Peyer's patch (tissue), 4 donors: ENCODE data around the gene RNF126. TPM values are rescaled to one million over a fixed set of nuclear protein-coding genes. Genes with fewer than 3 reads are reported as not detected.

Source experiments
- DNase-seq, 3 donors: peaks; one replicate each; pipeline ENCODE4 v3.0.0-alpha.2; 2017 to 2019
- H3K27ac ChIP-seq, 4 donors: fragments of 200-600 bp; sonication (generic); one replicate each; pipeline ENCODE4 v1.5.1; 2016 to 2019
- H3K27me3 ChIP-seq, 2 donors: fragments of 200-600 bp; sonication (generic); one replicate each; pipeline ENCODE4 v1.5.1; 2019
- H3K36me3 ChIP-seq, 3 donors: fragments of 200-600 bp; sonication (generic); one replicate each; pipeline ENCODE4 v1.5.1; 2016 to 2019
- H3K4me1 ChIP-seq, 4 donors: fragments of 200-600 bp; sonication (generic); one replicate each; pipeline ENCODE4 v1.5.1; 2016 to 2019
- H3K4me3 ChIP-seq, 4 donors: fragments of 200-600 bp; sonication (generic); 1 replicate in 3 of 4; 2 replicates in 1 of 4; pipeline ENCODE4 v1.5.1; 2016 to 2019; ENCODE audit warnings: mild to moderate bottlenecking in 1 of 4
- H3K9me3 ChIP-seq, 4 donors: fragments of 200-600 bp; sonication (generic); one replicate each; pipeline ENCODE4 v1.5.1; 2016 to 2019; ENCODE audit warnings: mild to moderate bottlenecking in 1 of 4
- CTCF ChIP-seq, 6 experiments: fragments of 450-650 bp in 4 of 6; fragments of 200-600 bp in 2 of 6; sonication (generic) in 1 of 6; IDR thresholded peaks; one replicate each; pipeline ENCODE4 v1.5.1; 2017 to 2019; ENCODE audit warnings: antibody characterized with exemption in 6 of 6, mild to moderate bottlenecking in 3 of 6, moderate library complexity in 1 of 6
- POLR2A ChIP-seq, 2 donors: fragments of 450-650 bp; IDR thresholded peaks; one replicate each; pipeline ENCODE4 v1.5.1; 2017; ENCODE audit warnings: antibody characterized with exemption in 2 of 2, mild to moderate bottlenecking in 2 of 2, moderate library complexity in 2 of 2
- total RNA-seq, 4 donors: library from RNA; depleted of rRNA; stranded (reverse); fragments of >200 nt; gene quantifications; one replicate each; pipeline ENCODE4 v1.1.0, GENCODE V29; 2016

RNF126 gene
- total RNA-seq, 4 donors from 2014 or later, result 83.3 to 119 (median 115) TPM

GRCh38 chr19:664913-665443 lies 2.0 kb upstream of the RNF126 start:
- H3K4me3 ChIP-seq, result peak overlapping the region in 2 of 4 donors; percentile 21 to 29

GRCh38 chr19:663682-664117 lies 686 bp upstream of the RNF126 start:
- no peak for DNase-seq
- Histone ChIP-seq H3K27me3 (no peaks in the 10 kb centered on the region), H3K27ac (peak overlapping the region; percentile 87 to 98 (median 96)), H3K4me1 (peaks cover 4 to 50% (median 28%) of the 10 kb centered on the region in 4 donors), H3K36me3 (peaks cover 0 to 2% (median 0%) of the 10 kb centered on the region in 3 donors), H3K9me3 (no peaks in the 10 kb centered on the region), H3K4me3 (peak overlapping the region; percentile 96 to 100 (median 98))
- TF ChIP-seq CTCF (IDR thresholded peaks at IDR 0.05) (no peak), POLR2A (IDR thresholded peaks at IDR 0.05) (no peak)

More at GRCh38 chr19:664913-665443, 2.0 kb upstream of the RNF126 start:
- TF ChIP-seq POLR2A (IDR thresholded peaks at IDR 0.05), result no peak
- peak; percentile 87 to 96 (median 92) for TF ChIP-seq CTCF (IDR thresholded peaks at IDR 0.05)
- Histone ChIP-seq H3K27me3 (no peaks in the 10 kb centered on the region), H3K36me3 (no peaks in the 10 kb centered on the region), H3K9me3 (peaks cover 0 to 3% (median 0%) of the 10 kb centered on the region in 4 donors), H3K4me1 (peaks cover 4 to 38% (median 20%) of the 10 kb centered on the region in 4 donors), H3K27ac (peak overlapping the region in 1 of 4 donors; percentile 38)
- peak; percentile 67 to 89 (median 86) for DNase-seq

GRCh38 chr19:662207-662961 lies 630 bp downstream of the RNF126 start:
- H3K36me3 ChIP-seq, result peaks cover 0 to 7% (median 0%) of the 10 kb centered on the region in 3 donors

GRCh38 chr19:661427-662196 lies 1.4 kb downstream of the RNF126 start:
- H3K4me1 ChIP-seq, result peaks cover 4 to 68% (median 43%) of the 10 kb centered on the region in 4 donors
- no peaks in the 10 kb centered on the region for H3K27me3 ChIP-seq
- H3K27ac ChIP-seq, result peak overlapping the region; percentile 94 to 99 (median 98)
- peaks cover 0 to 7% (median 0%) of the 10 kb centered on the region in 3 donors for H3K36me3 ChIP-seq
- DNase-seq, result peak; percentile 73 to 85 (median 79)
- TF ChIP-seq CTCF (IDR thresholded peaks at IDR 0.05), result no peak
- TF ChIP-seq POLR2A (IDR thresholded peaks at IDR 0.05), result no peak
- no peaks in the 10 kb centered on the region for H3K9me3 ChIP-seq
- H3K4me3 ChIP-seq, result peak overlapping the region; percentile 96 to 100 (median 98)

More at GRCh38 chr19:662207-662961, 630 bp downstream of the RNF126 start:
- Histone ChIP-seq H3K27me3 (no peaks in the 10 kb centered on the region), H3K9me3 (no peaks in the 10 kb centered on the region), H3K4me3 (peak overlapping the region; percentile 96 to 100 (median 98)), H3K4me1 (peaks cover 4 to 63% (median 41%) of the 10 kb centered on the region in 4 donors), H3K27ac (peak overlapping the region; percentile 94 to 99 (median 98))
- TF ChIP-seq POLR2A (IDR thresholded peaks at IDR 0.05) (peak in 1 of 2 donors; percentile 34), CTCF (IDR thresholded peaks at IDR 0.05) (no peak)
- peak; percentile 83 to 89 (median 84) for DNase-seq

GRCh38 chr19:660793-661426 lies 2.1 kb downstream of the RNF126 start:
- TF ChIP-seq CTCF (IDR thresholded peaks at IDR 0.05), result no peak
- peak; percentile 91 to 92 for TF ChIP-seq POLR2A (IDR thresholded peaks at IDR 0.05)
- H3K36me3 ChIP-seq, result peaks cover 0 to 7% (median 0%) of the 10 kb centered on the region in 3 donors
- peak; percentile 42 to 91 (median 90) for DNase-seq
- H3K9me3 ChIP-seq, result no peaks in the 10 kb centered on the region
- H3K4me3 ChIP-seq, result peak overlapping the region; percentile 96 to 100 (median 98)
- peaks cover 4 to 68% (median 43%) of the 10 kb centered on the region in 4 donors for H3K4me1 ChIP-seq
- H3K27me3 ChIP-seq, result no peaks in the 10 kb centered on the region
- H3K27ac ChIP-seq, result peak overlapping the region; percentile 94 to 99 (median 98)
